HepG2 (cell line): ENCODE results near the gene GPBAR1. TPM values are rescaled to one million over a fixed set of nuclear protein-coding genes. Genes with fewer than 3 reads are reported as not detected.

Source experiments
- ATAC-seq: fragments of 200-7000 bp; cut with Tn5 transposase; 3 replicates; pipeline ENCODE4 v1.9.1; 2020; ENCODE audit warnings: mild to moderate bottlenecking, moderate library complexity
- BruUV-seq: library from RNA; stranded (reverse); fragments of 400-500 nt; replicated peaks from 2 replicates; lab custom pipeline; 2021; lab: Mats Ljungman, UMichigan
- CTCF ChIA-PET: fragments of 300-600 bp; formaldehyde crosslinking; extraction: SDS; loops from one replicate; lab custom pipeline; 2021; ENCODE audit warnings: low total read pairs, inconsistent platforms, low intra/inter-chr PET ratio; lab: Yijun Ruan, JAX
- POLR2A ChIA-PET: fragments of 350-600 bp; sonication (Branson Sonifier 250); formaldehyde crosslinking; loops from one replicate; lab custom pipeline; 2020; ENCODE audit warnings: antibody characterized with exemption, inconsistent platforms; lab: Yijun Ruan, JAX
- DNase-seq: peaks from one replicate; pipeline ENCODE4 v3.0.0-alpha.2; 2015; ENCODE audit warnings: low spot score
- FAIRE-seq: peaks from 3 replicates; lab custom pipeline; 2011; peaks lifted over from hg19 to GRCh38; lab: Jason Lieb, UNC
- H2AFZ ChIP-seq: one replicate; pipeline ENCODE4 v1.6.1; 2011; ENCODE audit warnings: low read length, inconsistent platforms
- H3K27ac ChIP-seq: fragments of 300-600 bp; 3 replicates; pipeline ENCODE4 v1.8.0; 2011; ENCODE audit warnings: mixed run types, mild to moderate bottlenecking, mixed read lengths, low read length, inconsistent platforms; ENCODE audit not compliant: insufficient read depth; ENCODE audit errors: extremely low read length
- H3K27me3 ChIP-seq, 2 experiments: fragments of 200-600 bp in 1 of 2; 2 replicates in 1 of 2; 3 replicates in 1 of 2; pipeline versions ENCODE4 v1.6.0 to v1.8.0; 2011; ENCODE audit warnings: low read length in 2 of 2, mild to moderate bottlenecking in 2 of 2, moderate library complexity in 2 of 2, inconsistent platforms in 1 of 2; ENCODE audit not compliant: insufficient read depth in 2 of 2, control insufficient read depth in 1 of 2
- H3K36me3 ChIP-seq, 2 experiments: fragments of 200-600 bp in 1 of 2; replicated peaks in 1 of 2; 2 replicates in 1 of 2; 3 replicates in 1 of 2; pipeline versions ENCODE4 v1.5.1 to v1.8.0; 2011; ENCODE audit warnings: low read length in 2 of 2, inconsistent platforms in 1 of 2; ENCODE audit not compliant: insufficient read depth in 2 of 2, control insufficient read depth in 1 of 2
- H3K4me1 ChIP-seq: 2 replicates; pipeline ENCODE4 v1.5.1; 2012; ENCODE audit warnings: low read length, inconsistent platforms; ENCODE audit not compliant: insufficient read depth
- H3K4me2 ChIP-seq: 2 replicates; pipeline ENCODE4 v1.6.0; 2011; ENCODE audit warnings: low read depth, low read length, inconsistent platforms
- H3K4me3 ChIP-seq, 3 experiments: fragments of 200-600 bp in 1 of 3; sonication (generic), shearing (Covaris generic) in 1 of 3; replicated peaks in 1 of 3; 2 replicates each; pipeline ENCODE4 v1.5.1; 2011 to 2016; ENCODE audit warnings: low read length in 3 of 3, inconsistent platforms in 2 of 3, low read depth in 2 of 3, mild to moderate bottlenecking in 2 of 3, control low read depth in 1 of 3, mixed read lengths in 1 of 3; ENCODE audit not compliant: insufficient read depth in 1 of 3
- H3K79me2 ChIP-seq: one replicate; pipeline ENCODE4 v1.6.1; 2011; ENCODE audit warnings: low read length, inconsistent platforms; ENCODE audit not compliant: insufficient read depth
- H3K9ac ChIP-seq: 2 replicates; pipeline ENCODE4 v1.6.0; 2011; ENCODE audit warnings: mild to moderate bottlenecking, low read depth, low read length, inconsistent platforms; ENCODE audit not compliant: insufficient read depth
- H3K9me3 ChIP-seq: 2 replicates; pipeline ENCODE4 v1.5.1; 2012; ENCODE audit warnings: mild to moderate bottlenecking, low read length
- H4K20me1 ChIP-seq: 2 replicates; pipeline ENCODE4 v1.6.0; 2011; ENCODE audit warnings: inconsistent platforms, mild to moderate bottlenecking, low read length, moderate library complexity; ENCODE audit not compliant: insufficient read depth
- ARID4A ChIP-seq: sonication (generic); formaldehyde crosslinking; IDR thresholded peaks from 2 replicates; pipeline ENCODE4 v1.5.0; 2020; ENCODE audit warnings: mild to moderate bottlenecking, missing genetic modification reagents, borderline replicate concordance
- IRF1 ChIP-seq: sonication (generic); formaldehyde crosslinking; IDR thresholded peaks from 2 replicates; pipeline ENCODE4 v1.4.0; 2020; ENCODE audit warnings: low read depth, mild to moderate bottlenecking, missing genetic modification reagents
- KDM5A ChIP-seq: fragments of 200-600 bp; sonication (generic); IDR thresholded peaks from 2 replicates; pipeline ENCODE4 v1.7.0; 2018; ENCODE audit warnings: antibody characterized with exemption, mild to moderate bottlenecking, low read length, borderline replicate concordance
- TFDP2 ChIP-seq: sonication (generic); formaldehyde crosslinking; IDR thresholded peaks from 2 replicates; pipeline ENCODE4 v1.4.0; 2020; ENCODE audit warnings: missing genetic modification reagents
- ZNF318 ChIP-seq: sonication (generic); formaldehyde crosslinking; IDR thresholded peaks from 2 replicates; pipeline ENCODE4 v1.4.0; 2020; ENCODE audit warnings: mild to moderate bottlenecking, missing genetic modification reagents
- ZNF543 ChIP-seq: sonication (generic); formaldehyde crosslinking; IDR thresholded peaks from 2 replicates; pipeline ENCODE4 v1.4.0; 2020; ENCODE audit warnings: mild to moderate bottlenecking, missing genetic modification reagents
- WGBS: methylation state at CpG from one replicate; pipeline ENCODE4 v1.1.6; 2017; ENCODE audit warnings: low lambda C conversion rate; 5-methylcytosine and 5-hydroxymethylcytosine counted together
- in situ Hi-C: cut with HindIII; loops from 2 replicates; pipeline ENCODE4 v1.10.0; 2017; ENCODE audit warnings: low pct_unique_long_range_greater_than_20kb; ENCODE audit not compliant: extremely low pct_ligation_motif_present
- intact Hi-C: fragments of 100-400 bp; cut with micrococcal nuclease; formaldehyde crosslinking; loops from one replicate; pipeline ENCODE4 v1.10.0; 2022; ENCODE audit not compliant: unreplicated experiment
- polyA plus RNA-seq, 8 experiments: library from polyadenylated mRNA; depleted of rRNA in 3 of 8; stranded (reverse) in 7 of 8; unstranded in 1 of 8; fragments of >200 nt; fragmentation: Illumina TruSeq in 4 of 8; extraction: Trizol in 4 of 8; gene quantifications; 2 replicates each; pipeline versions ENCODE4 v1.2.1 to v1.2.3, GENCODE V29; 2011 to 2016; ENCODE audit warnings: low read depth in 4 of 8, missing spikeins in 1 of 8, mixed read lengths in 1 of 8; ENCODE audit not compliant: insufficient read depth in 1 of 8
- total RNA-seq, 5 experiments: library from RNA; depleted of rRNA; stranded (reverse); fragments of >200 nt; fragmentation: Illumina TruSeq; extraction: Trizol; gene quantifications; 2 replicates each; pipeline ENCODE4 v1.2.3, GENCODE V29; 2016; ENCODE audit warnings: low read depth in 1 of 5

GPBAR1 gene
- total and polyA plus RNA-seq, 2 of the 13 experiments (the other 11 are each of a cell fraction or from before 2014, with no cell fraction given), result 0.05 to 0.09 TPM

GRCh38 chr2:218264773-218265561 lies 4.2 kb downstream of the GPBAR1 start:
- Histone ChIP-seq H3K4me3 (peak overlapping the region in 1 of 3 experiments; percentile 22; a peak in 2 of 6 replicates), H2AFZ (no peak overlapping the region), H3K27me3 (no peaks in the 10 kb centered on the region; a peak in 1 of 5 replicates), H3K27ac (peak overlapping the region; percentile 56), H3K9ac (peak overlapping the region; percentile 27), H3K4me1 (peaks cover 71% of the 10 kb centered on the region), H4K20me1 (no peaks in the 10 kb centered on the region), H3K36me3 (peaks cover 19 to 40% of the 10 kb centered on the region in 2 experiments), H3K9me3 (no peaks in the 10 kb centered on the region), H3K4me2 (peak overlapping the region; percentile 52), H3K79me2 (peaks cover 6% of the 10 kb centered on the region)
- DNase-seq, result peak; percentile 75
- intact Hi-C loops, result no loop called here
- in situ Hi-C loops, result no loop called here
- ChIA-PET POLR2A (interaction anchor here (0.8 kb wide), 1 partner anchor 26 kb away, joined by 3 read pairs; no protein-coding TSS in a partner anchor), CTCF (no interaction called here)
- BruUV-seq, result no TSS peak
- ATAC-seq, result peak; percentile 62
- peak; percentile 80 for FAIRE-seq
- WGBS, result 55% methylated on average over 10 of the region's 22 CpGs
- TF ChIP-seq IRF1, result no peak
- 0 out of 2 replicates have a peak, but pooled peaks have one; percentile 24 for TF ChIP-seq TFDP2 (CRISPR knock-in tag)
- 0 out of 2 replicates have a peak, but pooled peaks have one; percentile 71 for TF ChIP-seq ZNF543 (CRISPR knock-in tag)
- no peak for TF ChIP-seq KDM5A
- 0 out of 2 replicates have a peak, but pooled peaks have one; percentile 21 for TF ChIP-seq ZNF318 (CRISPR knock-in tag)
- TF ChIP-seq ARID4A (CRISPR knock-in tag), result peak; percentile 49
